Upper lobe of right lung (tissue), 1 donor: ENCODE results near the gene SWAP70. TPM values are rescaled to one million over a fixed set of nuclear protein-coding genes. Genes with fewer than 3 reads are reported as not detected.
"Not testable (repeated sequence)": the region's sequence is repeated elsewhere in the genome, so short reads cannot be mapped to it uniquely, and the experiment has no call there.

Experiments
- ATAC-seq: fragments of 200-7000 bp; cut with Tn5 transposase; one replicate; pipeline ENCODE4 v1.9.1; 2020; ENCODE audit warnings: mild to moderate bottlenecking, moderate library complexity
- DNase-seq: peaks from one replicate; pipeline ENCODE4 v3.0.0-alpha.2; 2020
- H3K27ac ChIP-seq: fragments of 200-600 bp; one replicate; pipeline ENCODE4 v1.8.0; 2022
- H3K27me3 ChIP-seq: fragments of 200-600 bp; one replicate; pipeline ENCODE4 v1.8.0; 2022; ENCODE audit warnings: mild to moderate bottlenecking
- H3K36me3 ChIP-seq: fragments of 200-600 bp; one replicate; pipeline ENCODE4 v1.8.0; 2022
- H3K4me1 ChIP-seq: fragments of 200-600 bp; one replicate; pipeline ENCODE4 v1.8.0; 2022
- H3K4me3 ChIP-seq: fragments of 200-600 bp; one replicate; pipeline ENCODE4 v1.8.0; 2022; ENCODE audit warnings: mild to moderate bottlenecking
- H3K9me3 ChIP-seq: fragments of 200-600 bp; one replicate; pipeline ENCODE4 v1.8.0; 2022
- intact Hi-C: fragments of 100-400 bp; cut with DNase I; formaldehyde crosslinking; loops from one replicate; pipeline ENCODE4 v1.11.0; 2022
- total RNA-seq: library from RNA; stranded (reverse); fragmentation: NEBNext Ultra II Directional; extraction: Animal tissue kit (Norgen Biotek cat#: 25700); gene quantifications from one replicate; pipeline ENCODE4 v1.2.1, GENCODE V29; 2021
- TF ChIP-seq, protein P1 (sequence below): fragments of 200-600 bp; IDR thresholded peaks from one replicate; pipeline ENCODE4 v1.8.0; 2022; ENCODE audit warnings: antibody characterized with exemption
- donor health status: DM: no; HTN: yes; CAD: no; lungs with severe emphysema.

SWAP70 gene
- total RNA-seq, 1 donor from 2014 or later: 61.5 TPM

DNA sequence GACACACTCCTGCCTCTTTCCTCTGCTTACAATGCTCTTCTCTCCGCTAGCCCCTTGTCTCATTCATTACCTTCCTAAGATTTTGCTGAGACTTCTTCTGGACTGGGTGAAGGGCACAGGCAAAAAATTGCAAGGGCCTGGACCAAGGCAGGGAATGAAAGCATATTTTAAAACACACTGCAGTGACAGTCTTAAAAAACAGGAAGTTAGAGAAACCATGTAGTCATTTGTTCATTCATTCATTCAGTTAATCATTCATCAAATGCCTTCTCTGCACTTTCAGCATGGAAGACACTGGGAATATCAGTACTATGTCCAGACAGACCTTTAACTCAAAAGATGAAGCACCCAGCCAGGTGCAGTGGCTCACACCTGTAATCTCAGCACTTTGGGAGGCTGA lies 44.9 kb upstream of the SWAP70 start:
- no peak overlapping the region for H3K27ac ChIP-seq
- TF ChIP-seq, protein P1, sequence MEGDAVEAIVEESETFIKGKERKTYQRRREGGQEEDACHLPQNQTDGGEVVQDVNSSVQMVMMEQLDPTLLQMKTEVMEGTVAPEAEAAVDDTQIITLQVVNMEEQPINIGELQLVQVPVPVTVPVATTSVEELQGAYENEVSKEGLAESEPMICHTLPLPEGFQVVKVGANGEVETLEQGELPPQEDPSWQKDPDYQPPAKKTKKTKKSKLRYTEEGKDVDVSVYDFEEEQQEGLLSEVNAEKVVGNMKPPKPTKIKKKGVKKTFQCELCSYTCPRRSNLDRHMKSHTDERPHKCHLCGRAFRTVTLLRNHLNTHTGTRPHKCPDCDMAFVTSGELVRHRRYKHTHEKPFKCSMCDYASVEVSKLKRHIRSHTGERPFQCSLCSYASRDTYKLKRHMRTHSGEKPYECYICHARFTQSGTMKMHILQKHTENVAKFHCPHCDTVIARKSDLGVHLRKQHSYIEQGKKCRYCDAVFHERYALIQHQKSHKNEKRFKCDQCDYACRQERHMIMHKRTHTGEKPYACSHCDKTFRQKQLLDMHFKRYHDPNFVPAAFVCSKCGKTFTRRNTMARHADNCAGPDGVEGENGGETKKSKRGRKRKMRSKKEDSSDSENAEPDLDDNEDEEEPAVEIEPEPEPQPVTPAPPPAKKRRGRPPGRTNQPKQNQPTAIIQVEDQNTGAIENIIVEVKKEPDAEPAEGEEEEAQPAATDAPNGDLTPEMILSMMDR: no peak
- no peaks in the 10 kb centered on the region for H3K36me3 ChIP-seq
- ATAC-seq (no peak), DNase-seq (no peak)
- no peak overlapping the region for H3K4me3 ChIP-seq
- intact Hi-C loops: loop anchor here (10.0 kb wide), 1 partner anchor 84 kb away; no protein-coding TSS in a partner anchor
- no peaks in the 10 kb centered on the region for H3K9me3 ChIP-seq
- H3K4me1 ChIP-seq: peaks cover 11% of the 10 kb centered on the region
- H3K27me3 ChIP-seq: no peaks in the 10 kb centered on the region

- no peak overlapping the region for H3K27ac ChIP-seq
- no peak for DNase-seq
- no peak for ATAC-seq
- peaks cover 3% of the 10 kb centered on the region for H3K4me1 ChIP-seq
- H3K9me3 ChIP-seq: no peaks in the 10 kb centered on the region
- no peaks in the 10 kb centered on the region for H3K27me3 ChIP-seq
- intact Hi-C loops: loop anchor here (10.0 kb wide), 1 partner anchor 85 kb away; no protein-coding TSS in a partner anchor
- TF ChIP-seq, protein P1: no peak
- no peaks in the 10 kb centered on the region for H3K36me3 ChIP-seq
- H3K4me3 ChIP-seq: no peak overlapping the region
Measured at GRCh38 chr11:9619971-9620370, 43.9 kb upstream of the SWAP70 start.

- H3K36me3 ChIP-seq, H3K4me3 ChIP-seq, H3K9me3 ChIP-seq, H3K27ac ChIP-seq, ATAC-seq, H3K4me1 ChIP-seq, intact Hi-C loops, H3K27me3 ChIP-seq, DNase-seq: not testable (repeated sequence)
Measured at GRCh38 chr11:9622353-9622752, 41.5 kb upstream of the SWAP70 start.

- H3K27me3 ChIP-seq, H3K36me3 ChIP-seq, DNase-seq, H3K4me3 ChIP-seq, ATAC-seq, H3K9me3 ChIP-seq, H3K27ac ChIP-seq, H3K4me1 ChIP-seq, intact Hi-C loops: not testable (repeated sequence)
Measured at GRCh38 chr11:9623053-9623452, 40.8 kb upstream of the SWAP70 start.

DNA sequence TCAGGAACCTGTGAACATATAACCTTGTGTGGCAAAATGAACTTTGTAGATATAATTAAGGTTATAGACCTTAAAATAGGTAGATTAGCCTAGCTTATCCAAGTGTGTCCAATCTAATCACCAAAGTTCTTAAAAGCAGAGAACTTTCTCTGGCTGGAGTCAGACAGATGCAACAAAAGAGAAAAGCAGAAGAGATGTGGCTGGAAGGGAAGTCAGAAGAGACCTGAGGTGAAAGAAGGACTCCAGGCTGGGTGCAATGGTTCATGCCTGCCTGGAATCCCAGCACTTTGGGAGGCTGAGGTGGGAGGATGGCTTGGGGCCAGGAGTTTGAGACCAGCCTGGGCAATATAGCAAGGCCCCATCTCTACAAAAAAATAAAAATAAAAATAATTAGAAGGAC lies 39.4 kb upstream of the SWAP70 start:
- no peaks in the 10 kb centered on the region for H3K9me3 ChIP-seq
- H3K4me1 ChIP-seq: no peaks in the 10 kb centered on the region
- H3K4me3 ChIP-seq: no peak overlapping the region
- ATAC-seq (no peak), DNase-seq (no peak)
- TF ChIP-seq, protein P1: no peak
- no peaks in the 10 kb centered on the region for H3K36me3 ChIP-seq
- intact Hi-C loops: no loop called here
- no peak overlapping the region for H3K27ac ChIP-seq
- H3K27me3 ChIP-seq: no peaks in the 10 kb centered on the region

DNA sequence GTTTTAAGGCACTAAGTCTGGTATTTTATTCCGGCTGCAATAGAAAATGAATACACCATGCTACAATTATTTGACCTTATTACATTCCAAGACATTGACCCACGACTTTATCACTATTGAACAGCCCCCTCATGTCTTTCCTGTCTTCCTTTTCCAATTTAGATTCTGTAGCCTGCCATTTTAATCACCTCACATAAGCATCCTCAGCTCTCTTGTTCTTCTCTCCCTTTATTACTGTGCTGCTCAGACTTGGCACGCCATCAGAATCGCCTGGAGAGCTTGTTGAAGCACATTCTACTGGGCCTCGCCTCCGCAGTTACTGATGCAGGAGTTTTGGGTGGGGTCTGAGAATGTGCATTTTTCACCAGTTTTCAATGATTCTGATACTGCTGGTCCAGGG lies 38.7 kb upstream of the SWAP70 start:
- TF ChIP-seq, protein P1: no peak
- Histone ChIP-seq H3K9me3 (no peaks in the 10 kb centered on the region), H3K27ac (no peak overlapping the region), H3K27me3 (no peaks in the 10 kb centered on the region), H3K4me1 (no peaks in the 10 kb centered on the region), H3K36me3 (no peaks in the 10 kb centered on the region), H3K4me3 (no peak overlapping the region)
- no peak for DNase-seq
- peak; percentile 54 for ATAC-seq
- intact Hi-C loops: no loop called here

DNA sequence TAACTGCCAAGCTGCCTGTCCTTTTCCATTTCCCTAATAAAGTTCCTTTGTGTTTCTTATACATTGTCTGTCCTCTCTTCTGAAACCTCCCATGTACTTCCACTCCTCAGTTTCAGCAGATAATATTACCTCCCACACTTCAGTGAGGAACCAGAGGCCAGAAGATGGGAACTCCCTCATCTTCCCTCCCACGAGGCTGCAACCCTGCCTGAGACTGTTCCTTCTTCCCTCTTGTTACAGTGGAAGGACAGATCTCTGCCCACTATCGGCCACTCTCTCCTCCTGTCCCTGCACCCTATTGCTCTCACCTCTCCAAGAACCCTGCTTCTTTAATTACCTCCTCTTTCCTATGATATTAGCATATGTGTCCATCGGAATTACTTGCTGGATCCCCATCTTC lies 38.1 kb upstream of the SWAP70 start:
- intact Hi-C loops: no loop called here
- H3K27ac ChIP-seq: no peak overlapping the region
- TF ChIP-seq, protein P1: no peak
- DNase-seq: no peak
- H3K4me1 ChIP-seq: no peaks in the 10 kb centered on the region
- no peaks in the 10 kb centered on the region for H3K27me3 ChIP-seq
- H3K9me3 ChIP-seq: no peaks in the 10 kb centered on the region
- no peaks in the 10 kb centered on the region for H3K36me3 ChIP-seq
- peak; percentile 92 for ATAC-seq
- no peak overlapping the region for H3K4me3 ChIP-seq
